Measurements from ENCODE around the gene SPRYD4. TPM values are rescaled to one million over a fixed set of nuclear protein-coding genes. Genes with fewer than 3 reads are reported as not detected.

Gene SPRYD4
- total and polyA plus RNA-seq, 2 of the 4 experiments (the other 2 are of a cell fraction), result 1.7 to 1.8 TPM

- Histone ChIP-seq H3K27me3 (ENCODE audit: control insufficient read depth, insufficient read depth, low read length) (no peaks in the 10 kb centered on the region), H3K36me3 (ENCODE audit: control insufficient read depth, insufficient read depth, low read length) (no peaks in the 10 kb centered on the region; the same call in 1 of the 2 replicates), H3K9me3 (ENCODE audit: control insufficient read depth, insufficient read depth, low read length) (no peaks in the 10 kb centered on the region), H2BK120ac (ENCODE audit: low read depth, low read length) (no peak overlapping the region), H3K79me1 (ENCODE audit: low read depth in 1 of 2, low read length in 2 of 2) (peaks cover 27 to 53% of the 10 kb centered on the region in 2 experiments), H3K23ac (ENCODE audit: low read depth, low read length) (no peak overlapping the region), H4K8ac (ENCODE audit: low read depth in 2 of 2, low read length in 2 of 2) (peak overlapping the region; percentile 31 to 47; a peak in 1 of 4 replicates), H2AK5ac (ENCODE audit: low read depth, low read length) (no peak overlapping the region), H3K4me3 (ENCODE audit: insufficient read depth, low read depth, low read length) (no peak overlapping the region), H3K4me1 (ENCODE audit: control insufficient read depth, insufficient read depth, low read length) (no peaks in the 10 kb centered on the region), H2AK9ac (replicated peaks; ENCODE audit: low read depth, low read length, poor library complexity) (no peak overlapping the region), H3K9ac (ENCODE audit: low read depth, low read length) (no peak overlapping the region), H2BK15ac (ENCODE audit: low read depth, low read length) (no peak overlapping the region), H3K9me1 (ENCODE audit: insufficient read depth, low read length) (peaks cover 3% of the 10 kb centered on the region; the same call in 1 of the 2 replicates), H3K4me2 (ENCODE audit: low read depth, low read length) (no peak overlapping the region), H4K5ac (ENCODE audit: low read depth, low read length) (no peak overlapping the region), H2BK20ac (ENCODE audit: low read depth, low read length) (no peak overlapping the region), H2BK5ac (ENCODE audit: low read depth, low read length, poor library complexity, severe bottlenecking) (no peak overlapping the region), H4K91ac (ENCODE audit: insufficient read depth, low read depth, low read length) (no peak overlapping the region), H3K27ac (ENCODE audit: insufficient read depth, low read length) (no peak overlapping the region), H4K20me1 (ENCODE audit: insufficient read depth, low read length) (no peaks in the 10 kb centered on the region), H3K14ac (replicated peaks; ENCODE audit: low read depth, low read length) (no peak overlapping the region), H3K18ac (ENCODE audit: low read depth, low read length) (no peak overlapping the region), H3K4ac (ENCODE audit: low read depth, low read length) (no peak overlapping the region), H3K56ac (ENCODE audit: extremely low read depth, insufficient read depth, low read length) (no peak overlapping the region), H2AFZ (replicated peaks; ENCODE audit: low read length, poor library complexity) (no peak overlapping the region)
- BruUV-seq (replicated peaks), result no TSS peak
- dilution Hi-C loops (cut with HindIII; ENCODE audit: low sequenced_read_pairs, unreplicated experiment) (no loop called here), intact Hi-C loops (cut with micrococcal nuclease) (loop anchor here (5.0 kb wide), 1 partner anchor 50 kb away; no protein-coding TSS in a partner anchor), in situ Hi-C loops (cut with MboI; ENCODE audit: low sequenced_read_pairs) (no loop called here)
- ChIA-PET CTCF (interaction anchor here (0.7 kb wide), 2 partner anchors 19 to 80 kb away, joined by 4 to 5 read pairs; no protein-coding TSS in a partner anchor), POLR2A (ENCODE audit: unreplicated experiment) (no interaction called here)
- ATAC-seq (ENCODE audit: low read depth) (no peak), DNase-seq (no peak)
- TF ChIP-seq MAFK (IDR thresholded peaks at IDR 0.05; ENCODE audit: low read depth, low read length) (no peak), CHD1 (IDR thresholded peaks at IDR 0.05; ENCODE audit: low read depth, low read length) (no peak), MXI1 (IDR thresholded peaks at IDR 0.05; ENCODE audit: borderline replicate concordance, low read depth, low read length) (no peak), RFX5 (IDR thresholded peaks at IDR 0.05; ENCODE audit: low read depth, low read length) (no peak), RCOR1 (IDR thresholded peaks at IDR 0.05; ENCODE audit: insufficient replicate concordance, low read length) (no peak), FOS (IDR thresholded peaks at IDR 0.05; ENCODE audit: low read depth, low read length) (no peak), POLR2A (IDR thresholded peaks at IDR 0.05; ENCODE audit: low read depth, low read length) (no peak), USF2 (IDR thresholded peaks at IDR 0.05; ENCODE audit: low read depth, low read length) (no peak), BHLHE40 (IDR thresholded peaks at IDR 0.05; ENCODE audit: low read depth, low read length) (no peak)
- TF ChIP-seq, protein P1, sequence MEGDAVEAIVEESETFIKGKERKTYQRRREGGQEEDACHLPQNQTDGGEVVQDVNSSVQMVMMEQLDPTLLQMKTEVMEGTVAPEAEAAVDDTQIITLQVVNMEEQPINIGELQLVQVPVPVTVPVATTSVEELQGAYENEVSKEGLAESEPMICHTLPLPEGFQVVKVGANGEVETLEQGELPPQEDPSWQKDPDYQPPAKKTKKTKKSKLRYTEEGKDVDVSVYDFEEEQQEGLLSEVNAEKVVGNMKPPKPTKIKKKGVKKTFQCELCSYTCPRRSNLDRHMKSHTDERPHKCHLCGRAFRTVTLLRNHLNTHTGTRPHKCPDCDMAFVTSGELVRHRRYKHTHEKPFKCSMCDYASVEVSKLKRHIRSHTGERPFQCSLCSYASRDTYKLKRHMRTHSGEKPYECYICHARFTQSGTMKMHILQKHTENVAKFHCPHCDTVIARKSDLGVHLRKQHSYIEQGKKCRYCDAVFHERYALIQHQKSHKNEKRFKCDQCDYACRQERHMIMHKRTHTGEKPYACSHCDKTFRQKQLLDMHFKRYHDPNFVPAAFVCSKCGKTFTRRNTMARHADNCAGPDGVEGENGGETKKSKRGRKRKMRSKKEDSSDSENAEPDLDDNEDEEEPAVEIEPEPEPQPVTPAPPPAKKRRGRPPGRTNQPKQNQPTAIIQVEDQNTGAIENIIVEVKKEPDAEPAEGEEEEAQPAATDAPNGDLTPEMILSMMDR (conservative IDR thresholded peaks at IDR 0.05; ENCODE audit: low read depth, low read length), result no peak
- TF ChIP-seq, protein P2, sequence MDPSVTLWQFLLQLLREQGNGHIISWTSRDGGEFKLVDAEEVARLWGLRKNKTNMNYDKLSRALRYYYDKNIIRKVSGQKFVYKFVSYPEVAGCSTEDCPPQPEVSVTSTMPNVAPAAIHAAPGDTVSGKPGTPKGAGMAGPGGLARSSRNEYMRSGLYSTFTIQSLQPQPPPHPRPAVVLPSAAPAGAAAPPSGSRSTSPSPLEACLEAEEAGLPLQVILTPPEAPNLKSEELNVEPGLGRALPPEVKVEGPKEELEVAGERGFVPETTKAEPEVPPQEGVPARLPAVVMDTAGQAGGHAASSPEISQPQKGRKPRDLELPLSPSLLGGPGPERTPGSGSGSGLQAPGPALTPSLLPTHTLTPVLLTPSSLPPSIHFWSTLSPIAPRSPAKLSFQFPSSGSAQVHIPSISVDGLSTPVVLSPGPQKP (IDR thresholded peaks at IDR 0.05; ENCODE audit: borderline replicate concordance, low read depth, low read length), result no peak
- WGBS, 2 experiments (ENCODE audit: extremely low coverage in 2 of 2, insufficient read length in 1 of 2), result 86% methylated on average over 1 of the region's 11 CpGs; no CpG with 5 or more reads in 1 of the 2 experiments
These were observed 30.8 kb upstream of the SPRYD4 start for GRCh38 chr12:56437430-56438176.
